Spinal cord (tissue), 10 donors: ENCODE data around the gene CTAGE1. TPM values are rescaled to one million over a fixed set of nuclear protein-coding genes. Genes with fewer than 3 reads are reported as not detected.
"Not testable (repeated sequence)": the region's sequence is repeated elsewhere in the genome, so short reads cannot be mapped to it uniquely, and the experiment has no call there.

Source experiments
- DNase-seq, 6 donors: peaks; one replicate each; pipeline versions ENCODE4 v3.0.0 to v3.0.0-alpha.2; 2013 to 2015; ENCODE audit warnings: low spot score in 6 of 6, low read depth in 4 of 6
- H3K27ac ChIP-seq: one replicate; pipeline ENCODE4 v1.5.1; 2013; ENCODE audit warnings: low read depth, low read length, control low read depth
- H3K27me3 ChIP-seq: one replicate; pipeline ENCODE4 v1.6.1; 2013; ENCODE audit warnings: low read length; ENCODE audit not compliant: control insufficient read depth, insufficient read depth
- H3K36me3 ChIP-seq: one replicate; pipeline ENCODE4 v1.6.1; 2013; ENCODE audit warnings: low read length; ENCODE audit not compliant: control insufficient read depth, insufficient read depth
- H3K4me1 ChIP-seq: one replicate; pipeline ENCODE4 v1.6.1; 2013; ENCODE audit warnings: low read length; ENCODE audit not compliant: control insufficient read depth, insufficient read depth
- H3K4me3 ChIP-seq: one replicate; pipeline ENCODE4 v1.5.1; 2013; ENCODE audit warnings: low read depth, low read length, control low read depth
- H3K9me3 ChIP-seq: one replicate; pipeline ENCODE4 v1.6.1; 2013; ENCODE audit warnings: low read length; ENCODE audit not compliant: control insufficient read depth, insufficient read depth
- WGBS: methylation state at CpG from one replicate; pipeline ENCODE4 v1.1.5; 2013; ENCODE audit warnings: missing lambda C conversion rate; ENCODE audit not compliant: insufficient coverage; 5-methylcytosine and 5-hydroxymethylcytosine counted together
- polyA plus RNA-seq, 2 donors: library from polyadenylated mRNA; unstranded; fragments of 120-200 nt; gene quantifications; one replicate each; pipeline ENCODE4 v1.2.1, GENCODE V29; 2013; ENCODE audit not compliant: insufficient read length in 2 of 2
- total RNA-seq, 2 donors: library from RNA; depleted of rRNA in 1 of 2; stranded (reverse); fragments of 120-200 nt in 1 of 2; fragments of >200 nt in 1 of 2; gene quantifications; one replicate each; pipeline versions ENCODE4 v1.2.3 to v1.2.4, GENCODE V29; 2013 to 2014
- donor health status: healthy.

CTAGE1 gene
- total and polyA plus RNA-seq, 4 donors = not detected

DNA sequence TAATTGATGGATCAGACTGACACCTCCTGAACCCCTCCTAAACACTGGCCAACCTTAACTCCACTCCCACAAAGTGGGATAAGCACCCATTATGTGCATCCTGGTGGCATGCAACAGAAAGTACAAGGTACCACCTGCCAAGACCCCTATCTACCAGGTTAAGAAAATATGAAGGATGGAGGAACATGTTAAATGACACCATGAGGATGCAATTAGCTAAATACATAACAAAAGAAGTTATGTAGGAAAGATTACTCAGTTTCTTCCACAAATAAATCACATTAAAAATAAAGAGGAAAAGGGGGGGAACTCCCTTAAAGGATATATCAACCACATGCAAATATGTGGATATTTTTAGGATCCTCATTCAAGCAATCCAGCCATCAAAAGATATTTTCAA lies 12.6 kb downstream of the CTAGE1 start:
- H3K27ac ChIP-seq = no peak overlapping the region
- H3K9me3 ChIP-seq = peaks cover 2% of the 10 kb centered on the region
- H3K27me3 ChIP-seq = no peaks in the 10 kb centered on the region
- no peak overlapping the region for H3K4me3 ChIP-seq
- no peaks in the 10 kb centered on the region for H3K4me1 ChIP-seq
- no peak for DNase-seq
- H3K36me3 ChIP-seq = no peaks in the 10 kb centered on the region

DNA sequence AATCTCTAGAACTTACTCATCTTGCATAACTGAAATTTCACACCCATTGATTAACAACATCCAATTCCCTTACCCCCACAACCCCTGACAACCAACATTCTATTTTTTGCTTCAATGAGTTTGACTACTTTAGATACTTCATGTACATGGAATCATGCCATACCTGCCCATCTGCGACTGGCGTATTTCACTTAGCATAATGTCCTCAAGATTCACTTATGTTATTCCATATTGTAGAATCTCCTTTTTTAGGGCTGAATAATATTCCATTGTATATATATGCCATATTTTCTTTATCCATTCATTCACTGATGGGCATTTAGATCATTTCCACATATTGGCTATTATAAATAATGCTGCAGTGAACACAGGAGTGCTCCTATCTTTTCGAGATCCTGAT lies 13.8 kb downstream of the CTAGE1 start:
- Histone ChIP-seq H3K4me1 (no peaks in the 10 kb centered on the region), H3K27me3 (no peaks in the 10 kb centered on the region), H3K27ac (no peak overlapping the region), H3K9me3 (peaks cover 2% of the 10 kb centered on the region), H3K36me3 (no peaks in the 10 kb centered on the region), H3K4me3 (no peak overlapping the region)
- DNase-seq = no peak
- no CpG with 5 or more reads among the region's 3 CpGs for WGBS

- DNase-seq = no peak
- H3K4me1 ChIP-seq = no peaks in the 10 kb centered on the region
- H3K9me3 ChIP-seq = peaks cover 2% of the 10 kb centered on the region
- no peak overlapping the region for H3K27ac ChIP-seq
- no peaks in the 10 kb centered on the region for H3K36me3 ChIP-seq
- H3K4me3 ChIP-seq = no peak overlapping the region
- 83% methylated on average over 2 of the region's 3 CpGs for WGBS
- H3K27me3 ChIP-seq = no peaks in the 10 kb centered on the region
Measured at GRCh38 chr18:22399949-22400348, 17.8 kb downstream of the CTAGE1 start.

- DNase-seq = peak in 1 of 6 donors; percentile 24
- Histone ChIP-seq H3K27ac (no peak overlapping the region), H3K36me3 (no peaks in the 10 kb centered on the region), H3K9me3 (no peaks in the 10 kb centered on the region), H3K4me3 (no peak overlapping the region), H3K27me3 (no peaks in the 10 kb centered on the region), H3K4me1 (no peaks in the 10 kb centered on the region)
- no CpG with 5 or more reads among the region's 4 CpGs for WGBS
Measured at GRCh38 chr18:22398464-22398863, 19.3 kb downstream of the CTAGE1 start.

- DNase-seq = no peak
- Histone ChIP-seq H3K27ac (no peak overlapping the region), H3K27me3 (no peaks in the 10 kb centered on the region), H3K9me3 (no peaks in the 10 kb centered on the region), H3K4me3 (no peak overlapping the region), H3K36me3 (no peaks in the 10 kb centered on the region), H3K4me1 (no peaks in the 10 kb centered on the region)
- WGBS = 50% methylated on average over 1 of the region's 5 CpGs
Measured at GRCh38 chr18:22394428-22394827, 23.3 kb downstream of the CTAGE1 start.

- not testable (repeated sequence) for H3K4me3 ChIP-seq, H3K9me3 ChIP-seq, H3K27me3 ChIP-seq, H3K36me3 ChIP-seq, H3K4me1 ChIP-seq, DNase-seq, H3K27ac ChIP-seq
- 86% methylated on average over 1 of the region's 3 CpGs for WGBS
Measured at GRCh38 chr18:22393164-22393563, 24.6 kb downstream of the CTAGE1 start.

GRCh38 chr18:22391407-22392345 lies 26.0 kb downstream of the CTAGE1 start:
- Histone ChIP-seq H3K4me1 (no peaks in the 10 kb centered on the region), H3K27ac (no peak overlapping the region), H3K36me3 (no peaks in the 10 kb centered on the region), H3K27me3 (no peaks in the 10 kb centered on the region), H3K9me3 (no peaks in the 10 kb centered on the region), H3K4me3 (no peak overlapping the region)
- no CpG with 5 or more reads among the region's 6 CpGs for WGBS
- no peak for DNase-seq

GRCh38 chr18:22387787-22388186 lies 29.9 kb downstream of the CTAGE1 start:
- peak in 1 of 6 donors; percentile 8 for DNase-seq
- H3K4me1 ChIP-seq = no peaks in the 10 kb centered on the region
- no peaks in the 10 kb centered on the region for H3K36me3 ChIP-seq
- no peaks in the 10 kb centered on the region for H3K27me3 ChIP-seq
- WGBS = no CpG with 5 or more reads among the region's 1 CpG
- no peak overlapping the region for H3K27ac ChIP-seq
- H3K9me3 ChIP-seq = no peaks in the 10 kb centered on the region
- no peak overlapping the region for H3K4me3 ChIP-seq

GRCh38 chr18:22387364-22387763 lies 30.4 kb downstream of the CTAGE1 start:
- Histone ChIP-seq H3K27me3 (no peaks in the 10 kb centered on the region), H3K27ac (no peak overlapping the region), H3K4me3 (no peak overlapping the region), H3K36me3 (no peaks in the 10 kb centered on the region), H3K4me1 (no peaks in the 10 kb centered on the region), H3K9me3 (no peaks in the 10 kb centered on the region)
- DNase-seq = no peak
- 80% methylated on average over 1 of the region's 5 CpGs for WGBS

DNA sequence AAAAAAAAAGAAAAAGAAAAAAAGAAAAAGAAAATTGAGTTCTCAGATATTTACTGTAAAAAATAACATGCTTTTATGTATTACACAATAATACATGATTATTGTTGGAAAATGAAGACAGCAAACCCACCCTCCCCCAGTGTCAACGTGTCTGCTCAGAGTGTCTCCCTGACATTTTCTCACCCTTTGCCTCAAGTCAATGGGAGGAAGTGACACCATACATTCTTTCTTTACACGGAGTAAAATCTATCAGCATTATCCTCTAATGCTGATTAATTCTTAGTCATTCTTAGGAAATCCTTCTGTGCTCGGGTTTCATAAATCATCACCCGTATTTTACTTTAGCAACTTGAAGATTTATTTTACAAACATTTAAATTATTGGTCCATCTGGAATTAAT lies 32.0 kb downstream of the CTAGE1 start:
- Histone ChIP-seq H3K4me3 (no peak overlapping the region), H3K9me3 (no peaks in the 10 kb centered on the region), H3K27ac (no peak overlapping the region), H3K36me3 (no peaks in the 10 kb centered on the region), H3K4me1 (no peaks in the 10 kb centered on the region), H3K27me3 (no peaks in the 10 kb centered on the region)
- no peak for DNase-seq
- WGBS = no CpG with 5 or more reads among the region's 4 CpGs
